Measurements from ENCODE around the gene HOXB5.

DNA sequence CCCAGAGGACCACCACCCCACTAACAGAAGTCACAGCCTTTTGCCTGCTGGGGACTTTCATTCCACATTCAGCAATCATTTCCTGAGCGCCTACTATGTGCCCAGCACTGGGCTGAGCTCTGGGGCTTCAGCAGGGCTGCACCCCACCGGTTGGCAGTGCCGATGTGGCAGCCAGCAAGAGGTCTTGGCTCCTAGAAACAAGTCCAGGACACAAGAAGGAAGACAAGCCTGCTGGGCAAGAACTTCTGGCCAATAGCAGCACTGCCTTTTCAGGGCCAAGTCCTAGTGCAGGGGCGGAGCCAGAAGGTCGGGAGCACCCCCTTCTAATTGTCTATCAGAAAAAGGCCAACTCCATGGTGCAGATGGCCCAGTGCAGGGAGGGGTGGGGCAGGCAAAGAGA is 45.6 kb upstream of the HOXB5 start:
- TF ChIP-seq, protein P1, sequence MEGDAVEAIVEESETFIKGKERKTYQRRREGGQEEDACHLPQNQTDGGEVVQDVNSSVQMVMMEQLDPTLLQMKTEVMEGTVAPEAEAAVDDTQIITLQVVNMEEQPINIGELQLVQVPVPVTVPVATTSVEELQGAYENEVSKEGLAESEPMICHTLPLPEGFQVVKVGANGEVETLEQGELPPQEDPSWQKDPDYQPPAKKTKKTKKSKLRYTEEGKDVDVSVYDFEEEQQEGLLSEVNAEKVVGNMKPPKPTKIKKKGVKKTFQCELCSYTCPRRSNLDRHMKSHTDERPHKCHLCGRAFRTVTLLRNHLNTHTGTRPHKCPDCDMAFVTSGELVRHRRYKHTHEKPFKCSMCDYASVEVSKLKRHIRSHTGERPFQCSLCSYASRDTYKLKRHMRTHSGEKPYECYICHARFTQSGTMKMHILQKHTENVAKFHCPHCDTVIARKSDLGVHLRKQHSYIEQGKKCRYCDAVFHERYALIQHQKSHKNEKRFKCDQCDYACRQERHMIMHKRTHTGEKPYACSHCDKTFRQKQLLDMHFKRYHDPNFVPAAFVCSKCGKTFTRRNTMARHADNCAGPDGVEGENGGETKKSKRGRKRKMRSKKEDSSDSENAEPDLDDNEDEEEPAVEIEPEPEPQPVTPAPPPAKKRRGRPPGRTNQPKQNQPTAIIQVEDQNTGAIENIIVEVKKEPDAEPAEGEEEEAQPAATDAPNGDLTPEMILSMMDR (IDR thresholded peaks at IDR 0.05): no peak
- no peak for TF ChIP-seq ZFX (IDR thresholded peaks at IDR 0.05; ENCODE audit: borderline replicate concordance)
